Activated effector memory CD4-positive, alpha-beta T cell treated with anti-CD3 and anti-CD28 coated beads, Interleukin-2, amount 50 U/mL, for 16 hours (primary cell): Measurements from ENCODE around the gene KRTAP24-1.

Experiments used
- DNase-seq: peaks from one replicate; pipeline ENCODE4 v3.0.0-alpha.2; 2020

Gene KRTAP24-1, protein sequence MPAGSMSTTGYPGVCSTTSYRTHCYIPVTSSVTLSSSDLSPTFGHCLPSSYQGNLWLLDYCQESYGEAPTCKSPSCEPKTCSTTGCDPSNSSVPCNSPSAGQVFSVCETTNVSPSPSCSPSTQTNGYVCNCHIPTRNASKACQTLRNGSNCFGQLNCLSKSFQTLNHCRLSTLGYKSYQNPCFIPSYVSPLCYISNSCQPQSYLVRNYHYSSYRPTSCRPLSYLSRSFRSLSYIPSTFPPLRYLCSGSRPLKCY

DNA sequence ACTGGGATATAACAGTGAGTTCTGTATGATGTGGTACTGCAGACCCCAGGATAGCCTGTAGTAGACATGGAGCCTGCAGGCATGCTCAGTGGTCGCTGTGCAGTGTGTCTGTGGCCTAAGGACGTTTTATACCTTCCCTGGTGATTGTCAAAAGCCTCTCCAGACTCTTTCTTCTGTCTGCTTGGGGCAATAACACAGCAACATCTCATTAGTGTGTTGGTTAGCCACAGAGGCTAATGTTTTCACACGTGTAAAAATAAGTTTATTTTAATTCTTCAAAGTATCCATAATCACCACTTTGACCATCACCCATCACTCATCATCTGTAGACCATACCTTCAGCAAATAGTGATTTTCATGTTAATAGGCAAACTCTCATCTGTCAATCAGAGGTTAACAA is at the start of gene KRTAP24-1:
Gene KRTAP24-1, minus strand, starts transcription at position 101 of the 400 bp plus-strand sequence. Its CDS starts 18 bp downstream, at position 83.
- no peak for DNase-seq

DNA sequence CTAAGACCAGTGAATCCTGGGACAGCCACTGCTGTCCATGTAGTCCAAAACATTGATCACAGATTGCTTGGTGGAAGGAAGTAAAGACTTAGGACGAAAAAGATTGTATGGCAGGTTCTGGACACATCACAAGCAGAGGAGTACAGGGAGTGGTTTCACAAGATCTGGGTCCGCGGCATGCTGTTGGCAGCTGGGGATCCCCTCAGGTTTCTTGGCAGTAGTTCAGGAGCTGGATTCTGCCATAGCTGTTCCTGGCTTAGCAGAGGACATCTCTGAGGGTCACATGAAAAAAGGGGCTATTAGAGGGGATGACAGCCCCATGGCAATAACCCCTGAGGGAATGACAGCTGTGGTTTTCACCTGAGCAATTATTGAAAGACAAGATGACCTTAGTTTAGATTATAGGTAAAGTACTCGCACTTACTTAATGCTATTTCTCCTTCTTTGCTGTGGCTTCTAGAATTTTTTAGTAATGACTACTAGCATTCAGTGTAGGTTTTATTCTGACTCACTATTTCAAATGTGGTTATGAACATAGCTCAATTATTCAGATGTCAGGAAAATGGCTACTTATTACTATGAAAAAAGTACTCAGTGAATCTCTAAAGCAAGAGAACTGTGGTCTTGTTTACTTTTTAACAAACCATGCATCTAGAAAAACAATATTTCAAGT is 46.6 kb upstream of the KRTAP24-1 start:
- no peak for DNase-seq

DNA sequence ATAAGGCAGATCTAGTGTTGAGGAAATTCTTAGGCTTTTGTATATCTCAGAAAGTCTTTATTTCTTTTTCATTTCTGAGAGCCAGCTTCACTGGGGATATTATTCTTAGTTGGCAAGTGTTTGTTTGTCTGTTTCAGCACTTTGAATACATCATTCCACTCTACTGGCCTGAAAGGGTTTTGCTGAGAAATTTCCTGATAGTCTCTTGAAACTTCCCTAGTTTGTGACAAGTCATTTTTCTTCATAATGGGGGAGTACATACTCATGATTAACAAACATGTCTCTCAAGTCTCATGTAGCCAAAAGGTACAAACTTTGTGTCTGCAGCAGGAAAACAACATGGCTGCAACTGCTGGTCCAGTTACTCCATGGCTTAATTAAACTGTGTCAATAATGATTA is 43.6 kb upstream of the KRTAP24-1 start:
- no peak for DNase-seq

DNA sequence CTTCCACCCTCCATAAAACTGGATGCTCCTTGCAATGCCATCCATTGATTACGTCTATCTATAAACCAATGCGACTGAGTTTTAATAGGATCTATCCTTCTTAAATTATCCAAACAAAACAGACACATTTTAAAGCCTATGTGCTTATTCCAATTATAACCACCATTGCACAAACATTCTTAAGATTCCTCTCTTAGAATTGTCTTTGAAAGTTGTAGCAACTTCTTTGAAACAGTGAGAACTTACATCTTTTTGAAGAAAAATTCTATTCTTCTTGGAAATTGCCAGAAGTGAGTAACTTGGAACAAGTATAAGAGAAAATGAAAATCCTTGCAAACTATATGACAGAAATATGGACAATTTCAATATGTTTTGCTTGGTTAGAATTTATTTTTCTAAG is 37.5 kb upstream of the KRTAP24-1 start, which contains the start of gene KRTAP26-1:
Gene KRTAP26-1, minus strand, starts transcription at position 101 of the 400 bp plus-strand sequence. CDS start 280 bp downstream, outside the sequence.
- DNase-seq, result no peak

DNA sequence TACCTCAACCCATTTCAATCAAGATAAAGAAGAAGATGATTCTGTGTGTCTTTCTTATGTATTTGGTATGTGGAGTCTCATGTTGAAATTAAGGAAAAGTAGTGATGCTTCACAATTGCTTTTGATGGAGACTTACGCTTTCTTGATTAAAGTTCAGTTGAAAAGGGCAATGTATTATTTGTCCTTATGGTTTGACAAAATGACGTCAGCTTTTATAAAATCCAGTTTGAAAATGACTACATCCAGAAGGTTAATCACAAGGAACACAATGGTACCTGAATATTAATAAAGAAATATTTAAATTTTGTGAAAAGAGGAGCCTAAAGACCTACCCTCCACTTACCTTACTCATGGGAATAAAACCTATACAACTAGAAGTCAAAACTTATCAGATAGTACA is 33.0 kb upstream of the KRTAP24-1 start:
- no peak for DNase-seq

GRCh38 chr21:30306884-30307283 is 24.1 kb upstream of the KRTAP24-1 start:
- DNase-seq, result no peak

DNA sequence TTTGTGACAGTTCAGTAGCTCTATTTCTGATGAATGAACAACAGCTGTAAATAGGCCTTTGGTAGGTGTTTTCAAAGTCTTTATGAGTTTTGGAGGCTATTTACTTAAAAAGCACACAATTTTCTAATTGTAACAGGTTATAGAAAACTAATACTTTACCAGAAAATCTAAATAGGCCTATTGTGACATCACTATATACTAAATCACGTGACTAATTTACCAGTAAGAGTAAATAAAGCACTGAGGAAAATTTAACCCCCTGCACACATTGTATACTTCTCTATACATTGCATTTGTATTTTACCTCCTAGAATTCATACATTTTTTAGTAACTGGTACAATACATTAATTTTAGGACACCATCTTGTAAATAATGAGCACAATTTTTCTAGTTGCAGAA is 22.4 kb upstream of the KRTAP24-1 start:
- no peak for DNase-seq

DNA sequence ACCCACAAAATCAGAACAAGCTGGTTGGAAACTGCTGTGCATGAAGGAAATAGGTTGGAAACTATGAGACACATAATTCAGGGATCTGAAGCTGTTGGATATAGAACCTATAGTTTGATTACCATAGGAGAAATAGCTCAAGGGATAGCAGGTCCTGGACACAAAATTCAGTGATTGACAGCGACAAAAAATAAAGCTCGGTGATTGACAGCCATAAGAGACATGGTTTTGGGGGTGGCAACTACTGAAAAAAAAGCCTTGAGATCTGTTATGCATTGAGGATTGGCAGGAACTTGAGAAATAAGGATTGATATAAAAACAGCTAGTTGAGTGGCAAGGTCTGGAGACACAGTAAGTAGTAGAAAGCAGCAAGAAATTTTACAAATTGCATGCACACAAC is 6.5 kb upstream of the KRTAP24-1 start, which contains the start of gene KRTAP25-1:
Gene KRTAP25-1, minus strand, starts transcription at position 300 of the 400 bp plus-strand sequence. Its CDS starts 24 bp downstream, at position 276.
- DNase-seq, result no peak

DNA sequence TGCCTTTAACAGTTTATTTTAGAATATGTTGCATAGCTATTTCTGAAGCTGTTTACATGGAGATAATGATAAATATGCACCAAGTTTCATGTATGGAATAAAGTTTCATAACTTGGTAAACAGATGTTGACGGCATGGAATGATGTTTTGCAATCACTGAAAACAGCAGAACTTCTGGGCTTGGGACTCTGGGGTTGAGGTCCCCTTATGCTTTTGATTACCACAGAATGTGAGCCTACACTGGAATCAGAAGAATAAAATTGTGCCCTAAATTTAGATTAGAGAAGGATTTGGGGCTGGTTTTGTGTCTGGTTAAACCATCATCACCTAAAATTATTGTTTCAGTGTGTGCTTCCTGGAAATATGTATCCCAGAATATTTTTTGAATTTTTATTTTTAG is 11.1 kb downstream of the KRTAP24-1 start:
- no peak for DNase-seq

DNA sequence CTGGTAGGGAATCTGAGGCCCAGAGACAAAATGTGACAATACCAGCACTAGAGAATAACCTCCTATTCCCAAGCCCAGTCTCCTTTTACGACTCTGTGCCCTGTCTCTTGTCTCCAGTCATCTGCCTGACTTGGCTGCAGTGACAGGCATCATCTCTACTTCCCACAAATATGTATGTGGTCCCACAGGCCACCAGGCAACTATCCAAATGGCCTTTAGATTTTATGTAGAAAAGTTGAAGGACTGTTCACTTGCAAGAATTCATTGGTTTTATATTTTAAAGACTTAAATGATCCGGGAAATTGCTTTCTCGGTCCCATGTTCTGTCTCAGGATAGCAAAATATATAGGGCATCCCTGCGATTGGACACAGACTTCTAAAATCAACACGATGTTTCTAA is 11.6 kb downstream of the KRTAP24-1 start:
- DNase-seq, result no peak

- no peak for DNase-seq
Measured at GRCh38 chr21:30269803-30270530, 12.8 kb downstream of the KRTAP24-1 start.

- DNase-seq, result no peak
Measured at GRCh38 chr21:30268608-30269197, 14.0 kb downstream of the KRTAP24-1 start.

DNA sequence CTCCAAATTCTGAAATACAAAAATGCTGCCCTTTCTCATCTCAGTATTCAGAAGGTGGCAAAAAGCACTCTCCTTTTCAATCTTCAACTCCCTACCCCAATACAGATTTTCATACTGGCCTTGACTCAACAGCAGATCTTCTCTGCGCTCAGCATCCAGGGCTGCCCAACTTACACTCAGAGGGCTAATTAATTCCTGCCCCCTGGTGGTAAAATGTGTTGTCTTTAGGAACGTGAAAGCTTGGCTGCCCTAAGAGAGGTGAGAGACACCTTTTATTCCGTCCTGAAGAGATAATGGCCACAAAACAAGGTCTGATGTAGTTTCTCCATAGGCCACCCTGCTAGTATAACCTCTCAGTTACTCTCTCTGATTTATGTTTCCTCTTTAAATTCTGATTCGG is 25.0 kb downstream of the KRTAP24-1 start:
- no peak for DNase-seq

GRCh38 chr21:30256100-30256499 is 26.6 kb downstream of the KRTAP24-1 start:
- no peak for DNase-seq

DNA sequence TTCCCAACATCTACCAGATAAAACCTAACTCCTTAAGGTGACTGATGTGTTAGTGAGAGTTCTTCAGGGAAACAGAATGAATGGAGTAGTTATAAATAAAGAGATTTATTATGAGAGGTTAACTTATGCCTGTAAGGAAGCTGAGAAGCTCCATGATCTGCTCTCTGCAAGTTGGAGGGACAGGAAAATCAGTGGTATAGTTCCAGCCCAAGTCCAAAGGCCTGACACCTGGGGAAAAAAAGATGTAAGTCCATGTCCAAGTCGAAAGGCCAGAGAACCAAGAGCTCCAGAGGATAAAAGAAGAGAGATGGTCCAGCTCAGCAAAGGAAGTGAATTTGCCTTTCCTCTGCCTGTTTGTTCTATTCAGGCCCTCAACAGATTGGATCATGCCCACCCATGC is 27.1 kb downstream of the KRTAP24-1 start:
- DNase-seq, result no peak

DNA sequence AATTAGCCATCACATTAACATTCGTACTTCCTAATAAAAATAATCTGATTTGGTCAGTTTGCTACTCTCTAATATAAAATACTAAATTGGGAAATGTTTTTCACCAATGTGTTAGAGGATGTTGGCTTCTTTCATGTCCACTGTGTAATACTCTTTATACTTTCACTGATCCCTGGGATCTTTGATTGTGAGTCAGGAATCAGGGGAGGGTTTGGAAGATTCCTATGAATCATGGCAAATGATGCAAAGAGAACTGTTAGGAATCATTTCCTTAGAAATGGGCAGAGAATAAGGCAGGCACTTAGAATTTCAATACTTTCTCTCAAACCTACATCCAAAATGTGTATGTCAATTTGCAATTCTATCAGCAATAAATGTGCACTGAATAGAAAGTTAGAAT is 31.0 kb downstream of the KRTAP24-1 start:
- DNase-seq, result no peak

- no peak for DNase-seq
Measured at GRCh38 chr21:30249936-30250335, 32.8 kb downstream of the KRTAP24-1 start.

DNA sequence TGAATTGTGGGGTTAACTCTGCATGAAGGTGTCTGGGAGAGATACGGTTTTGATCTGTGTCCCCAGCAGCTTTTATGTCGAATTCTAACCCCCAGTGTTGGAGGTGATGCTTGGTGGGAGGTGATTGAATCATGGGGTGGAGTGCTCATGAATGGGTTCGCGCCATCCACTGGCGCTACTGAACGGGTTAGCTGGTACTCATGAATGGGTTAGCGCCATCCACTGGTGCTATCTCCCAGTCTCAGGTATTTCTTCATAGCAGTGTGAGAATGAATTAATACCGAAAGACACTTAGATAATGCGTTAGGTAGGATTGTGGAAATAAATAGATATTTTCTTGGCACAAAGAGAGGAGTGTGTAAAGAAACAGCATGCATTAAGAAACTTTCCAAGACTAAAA is 33.9 kb downstream of the KRTAP24-1 start:
- DNase-seq, result no peak

GRCh38 chr21:30245061-30245460 is 37.7 kb downstream of the KRTAP24-1 start:
- no peak for DNase-seq

DNA sequence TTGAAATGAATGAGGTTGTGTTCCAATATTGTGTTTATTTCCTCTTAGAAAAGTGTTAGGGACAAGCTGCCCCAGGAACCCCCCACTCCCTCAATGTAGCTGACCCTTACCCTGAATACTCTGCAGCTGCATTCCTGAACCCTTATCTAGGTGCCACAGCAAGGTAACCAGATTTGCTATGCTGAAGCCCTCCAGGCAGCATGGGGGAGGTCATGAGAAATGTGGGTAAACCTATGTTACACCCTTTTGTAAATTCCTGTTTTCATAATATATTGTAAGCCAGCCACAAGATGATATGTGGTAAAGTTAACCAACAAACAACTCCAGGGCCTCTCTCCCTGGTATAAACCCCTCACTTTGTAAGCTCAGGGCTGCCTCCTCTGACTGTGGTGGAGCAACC is 39.1 kb downstream of the KRTAP24-1 start:
- no peak for DNase-seq

GRCh38 chr21:30240661-30241060 is 42.1 kb downstream of the KRTAP24-1 start:
- DNase-seq, result no peak

- DNase-seq, result no peak
Measured at GRCh38 chr21:30238168-30238567, 44.6 kb downstream of the KRTAP24-1 start.

GRCh38 chr21:30234643-30235042 is 48.1 kb downstream of the KRTAP24-1 start:
- DNase-seq, result no peak
